Sigmoid colon (tissue), 7 donors: ENCODE results near the gene RPTOR. TPM values are rescaled to one million over a fixed set of nuclear protein-coding genes. Genes with fewer than 3 reads are reported as not detected.

Source experiments
- DNase-seq: peaks from one replicate; pipeline ENCODE4 v3.0.0-alpha.2; 2019
- H3K27ac ChIP-seq, 4 donors: fragments of 200-600 bp; sonication (generic); one replicate each; pipeline ENCODE4 v1.5.1; 2016 to 2019; ENCODE audit warnings: mild to moderate bottlenecking in 1 of 4
- H3K27me3 ChIP-seq, 3 donors: fragments of 200-600 bp; sonication (generic); one replicate each; pipeline ENCODE4 v1.5.1; 2019; ENCODE audit warnings: mild to moderate bottlenecking in 1 of 3
- H3K36me3 ChIP-seq, 4 donors: fragments of 200-600 bp; sonication (generic); one replicate each; pipeline ENCODE4 v1.5.1; 2016 to 2019
- H3K4me1 ChIP-seq, 4 donors: fragments of 200-600 bp; sonication (generic); one replicate each; pipeline ENCODE4 v1.5.1; 2017 to 2019
- H3K4me3 ChIP-seq, 4 donors: fragments of 200-600 bp; sonication (generic); one replicate each; pipeline ENCODE4 v1.5.1; 2017 to 2019; ENCODE audit warnings: mild to moderate bottlenecking in 2 of 4, moderate library complexity in 1 of 4
- H3K9me3 ChIP-seq, 4 donors: fragments of 200-600 bp in 3 of 4; sonication (generic) in 3 of 4; one replicate each; pipeline versions ENCODE4 v1.5.1 to v1.6.1; 2013 to 2019
- CTCF ChIP-seq, 4 experiments: fragments of 450-650 bp in 3 of 4; fragments of 200-600 bp in 1 of 4; IDR thresholded peaks; one replicate each; pipeline ENCODE4 v1.5.1; 2016 to 2019; ENCODE audit warnings: antibody characterized with exemption in 4 of 4, mild to moderate bottlenecking in 3 of 4, moderate library complexity in 2 of 4
- EP300 ChIP-seq, 4 donors: sonication (generic); formaldehyde crosslinking; IDR thresholded peaks; one replicate each; pipeline ENCODE4 v1.6.1; 2017; ENCODE audit warnings: antibody characterized with exemption in 4 of 4
- POLR2A ChIP-seq, 2 donors: fragments of 450-650 bp; IDR thresholded peaks; one replicate each; pipeline ENCODE4 v1.6.1; 2016; ENCODE audit warnings: antibody characterized with exemption in 2 of 2, mild to moderate bottlenecking in 2 of 2, moderate library complexity in 2 of 2
- POLR2AphosphoS5 ChIP-seq, 4 donors: sonication (generic); formaldehyde crosslinking; IDR thresholded peaks; one replicate each; pipeline ENCODE4 v1.6.1; 2017; ENCODE audit warnings: antibody characterized with exemption in 4 of 4
- WGBS, 2 donors: extraction: QIAGEN DNeasy Blood & Tissue Kit; methylation state at CpG; one replicate each; pipeline ENCODE4 v1.1.7; 2013; 5-methylcytosine and 5-hydroxymethylcytosine counted together
- intact Hi-C: fragments of 100-400 bp; cut with DNase I; formaldehyde crosslinking; loops from one replicate; pipeline ENCODE4 v1.15.1; 2023
- polyA plus RNA-seq, 3 donors: library from polyadenylated mRNA; stranded (reverse); fragments of 200-250 nt; gene quantifications; one replicate each; pipeline ENCODE4 v1.2.3, GENCODE V29; 2013
- total RNA-seq, 4 donors: library from RNA; depleted of rRNA; stranded (reverse); fragments of >200 nt; gene quantifications; one replicate each; pipeline ENCODE4 v1.1.0, GENCODE V29; 2016
- donor health status: healthy with polysubstance abuse.
- donor health status: Bipolar disorder and iron deficiency.
- donor health status: healthy.

RPTOR gene
- total and polyA plus RNA-seq, 7 donors, result 3.7 to 68.7 (median 22.9) TPM

DNA sequence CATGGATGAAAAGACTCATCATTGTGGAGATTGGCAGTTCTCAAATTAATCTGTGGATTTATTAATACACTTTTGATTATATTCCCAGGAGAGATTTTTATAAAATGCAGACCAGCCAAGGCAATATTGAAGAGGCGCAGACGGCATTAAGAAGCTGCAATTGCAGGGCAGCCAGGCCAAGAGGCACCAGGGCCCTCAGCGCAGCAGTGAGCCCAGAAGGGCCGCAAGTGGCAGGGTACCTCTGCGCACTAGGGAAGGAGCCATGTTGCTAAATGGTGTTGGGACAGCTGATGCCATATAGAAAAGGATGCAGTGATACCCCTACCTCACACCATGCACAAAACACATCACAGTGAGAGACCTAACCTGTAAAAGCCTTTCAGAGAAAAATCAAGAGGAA is 410.4 kb downstream of the RPTOR start:
- no peak for DNase-seq
- no peak for TF ChIP-seq CTCF (IDR thresholded peaks at IDR 0.05)
- TF ChIP-seq POLR2A (IDR thresholded peaks at IDR 0.05), result no peak
- no peak for TF ChIP-seq EP300 (IDR thresholded peaks at IDR 0.05)
- no peak for TF ChIP-seq POLR2AphosphoS5 (IDR thresholded peaks at IDR 0.05)
- intact Hi-C loops, result loop anchor here (5.0 kb wide), 1 partner anchor 183 kb away; no protein-coding TSS in a partner anchor
- H3K27ac ChIP-seq, result no peak overlapping the region
- no peak overlapping the region for H3K4me3 ChIP-seq
- H3K4me1 ChIP-seq, result peaks cover 0 to 18% (median 16%) of the 10 kb centered on the region in 4 donors
- 99% methylated on average over 5 of the region's 5 CpGs for WGBS, 2 donors
- H3K27me3 ChIP-seq, result no peaks in the 10 kb centered on the region
- H3K9me3 ChIP-seq, result no peaks in the 10 kb centered on the region
- H3K36me3 ChIP-seq, result peaks cover 0 to 23% (median 2%) of the 10 kb centered on the region in 4 donors

- intact Hi-C loops, result loop anchor here (5.0 kb wide), 1 partner anchor 183 kb away; no protein-coding TSS in a partner anchor
- WGBS, 2 donors, result 81 to 94% methylated on average over 16 of the region's 16 CpGs
- no peaks in the 10 kb centered on the region for H3K9me3 ChIP-seq
- TF ChIP-seq POLR2AphosphoS5 (IDR thresholded peaks at IDR 0.05) (no peak), EP300 (IDR thresholded peaks at IDR 0.05) (no peak), POLR2A (IDR thresholded peaks at IDR 0.05) (no peak), CTCF (IDR thresholded peaks at IDR 0.05) (no peak)
- peaks cover 0 to 16% (median 2%) of the 10 kb centered on the region in 4 donors for H3K36me3 ChIP-seq
- H3K27me3 ChIP-seq, result no peaks in the 10 kb centered on the region
- peaks cover 0 to 25% (median 23%) of the 10 kb centered on the region in 4 donors for H3K4me1 ChIP-seq
- H3K4me3 ChIP-seq, result no peak overlapping the region
- DNase-seq, result peak; percentile 46
- H3K27ac ChIP-seq, result peak overlapping the region in 1 of 4 donors; percentile 22
Observed at GRCh38 chr17:80955671-80956280, 411.1 kb downstream of the RPTOR start.

GRCh38 chr17:80956321-80957190 is 411.9 kb downstream of the RPTOR start:
- H3K4me3 ChIP-seq, result no peak overlapping the region
- intact Hi-C loops, result loop anchor here (5.0 kb wide), 1 partner anchor 184 kb away; no protein-coding TSS in a partner anchor
- 92% methylated on average over 28 of the region's 29 CpGs for WGBS, 2 donors
- no peaks in the 10 kb centered on the region for H3K27me3 ChIP-seq
- H3K4me1 ChIP-seq, result peaks cover 0 to 33% (median 31%) of the 10 kb centered on the region in 4 donors
- H3K27ac ChIP-seq, result peak overlapping the region in 2 of 4 donors; percentile 21 to 22
- no peaks in the 10 kb centered on the region for H3K9me3 ChIP-seq
- no peak for TF ChIP-seq POLR2A (IDR thresholded peaks at IDR 0.05)
- TF ChIP-seq POLR2AphosphoS5 (IDR thresholded peaks at IDR 0.05), result no peak
- no peak for TF ChIP-seq CTCF (IDR thresholded peaks at IDR 0.05)
- TF ChIP-seq EP300 (IDR thresholded peaks at IDR 0.05), result no peak
- peaks cover 0 to 9% (median 2%) of the 10 kb centered on the region in 4 donors for H3K36me3 ChIP-seq
- DNase-seq, result peak; percentile 66

GRCh38 chr17:80957461-80957941 is 412.9 kb downstream of the RPTOR start:
- WGBS, 2 donors, result 96 to 97% methylated on average over 12 of the region's 12 CpGs
- intact Hi-C loops, result loop anchor here (5.0 kb wide), 1 partner anchor 185 kb away; no protein-coding TSS in a partner anchor
- peak; percentile 64 for DNase-seq
- Histone ChIP-seq H3K4me1 (peaks cover 0 to 42% (median 40%) of the 10 kb centered on the region in 4 donors), H3K4me3 (no peak overlapping the region), H3K9me3 (no peaks in the 10 kb centered on the region), H3K27ac (peak overlapping the region in 3 of 4 donors; percentile 91 to 93 (median 91)), H3K36me3 (peaks cover 0 to 1% (median 0%) of the 10 kb centered on the region in 4 donors), H3K27me3 (no peaks in the 10 kb centered on the region)
- no peak for TF ChIP-seq POLR2A (IDR thresholded peaks at IDR 0.05)
- TF ChIP-seq EP300 (IDR thresholded peaks at IDR 0.05), result no peak
- no peak for TF ChIP-seq POLR2AphosphoS5 (IDR thresholded peaks at IDR 0.05)
- TF ChIP-seq CTCF (IDR thresholded peaks at IDR 0.05), result no peak
